K562 (cell line): ENCODE data around the gene RFWD3. TPM values are rescaled to one million over a fixed set of nuclear protein-coding genes. Genes with fewer than 3 reads are reported as not detected.

ENCODE experiments used
- ATAC-seq: fragments of 200-7000 bp; cut with Tn5 transposase; 3 replicates; pipeline ENCODE4 v1.9.1; 2020; ENCODE audit warnings: moderate library complexity
- BruUV-seq: library from RNA; stranded (reverse); fragments of 400-500 nt; replicated peaks from 2 replicates; lab custom pipeline; 2021; lab: Mats Ljungman, UMichigan
- CTCF ChIA-PET: fragments of 300-600 bp; formaldehyde crosslinking; extraction: SDS; loops from one replicate; lab custom pipeline; 2021; ENCODE audit warnings: low intra/inter-chr PET ratio; lab: Yijun Ruan, JAX
- POLR2A ChIA-PET: fragments of 300-600, 350-650 bp; sonication (Branson Sonifier 250); formaldehyde crosslinking; extraction: SDS; loops from one replicate; lab custom pipeline; 2021; ENCODE audit warnings: antibody characterized with exemption, inconsistent platforms; lab: Yijun Ruan, JAX
- DNase-seq, 4 experiments: peaks; one replicate each; pipeline versions ENCODE4 v3.0.0 to v3.0.0-alpha.2; 2011 to 2018; ENCODE audit warnings: low spot score in 3 of 4, mixed read lengths in 3 of 4; ENCODE audit errors: extremely low read depth in 1 of 4
- FAIRE-seq: peaks from 2 replicates; lab custom pipeline; 2011; peaks lifted over from hg19 to GRCh38; lab: Jason Lieb, UNC
- H2AFZ ChIP-seq: 2 replicates; pipeline ENCODE4 v1.6.0; 2011; ENCODE audit warnings: low read depth, low read length, control low read depth, inconsistent platforms
- H3K27ac ChIP-seq: fragments of 200-600 bp; 3 replicates; pipeline ENCODE4 v1.8.0; 2011; ENCODE audit warnings: low read depth, mild to moderate bottlenecking, control low read depth, inconsistent platforms, low read length, moderate library complexity, mixed read lengths; ENCODE audit errors: extremely low read depth
- H3K27me3 ChIP-seq, 2 experiments: fragments of 300-600 bp in 1 of 2; 2 replicates in 1 of 2; 3 replicates in 1 of 2; pipeline versions ENCODE4 v1.6.0 to v1.8.0; 2011; ENCODE audit warnings: inconsistent platforms in 2 of 2, low read length in 2 of 2, mild to moderate bottlenecking in 1 of 2, mixed read lengths in 1 of 2, moderate library complexity in 1 of 2; ENCODE audit not compliant: control insufficient read depth in 2 of 2, insufficient read depth in 2 of 2
- H3K36me3 ChIP-seq: fragments of 300-600 bp; 3 replicates; pipeline ENCODE4 v1.8.0; 2011; ENCODE audit warnings: mild to moderate bottlenecking, low read length, inconsistent platforms; ENCODE audit not compliant: control insufficient read depth, insufficient read depth
- H3K4me1 ChIP-seq, 2 experiments: fragments of 200-600 bp in 1 of 2; replicated peaks in 1 of 2; 2 replicates in 1 of 2; 3 replicates in 1 of 2; pipeline versions ENCODE4 v1.5.1 to v1.8.0; 2011; ENCODE audit warnings: inconsistent platforms in 2 of 2, low read length in 2 of 2, mild to moderate bottlenecking in 1 of 2, mixed read lengths in 1 of 2, moderate library complexity in 1 of 2; ENCODE audit not compliant: control insufficient read depth in 2 of 2, insufficient read depth in 2 of 2
- H3K4me2 ChIP-seq: 2 replicates; pipeline ENCODE4 v1.6.1; 2011; ENCODE audit warnings: low read length, control low read depth, inconsistent platforms, mixed read lengths; ENCODE audit not compliant: insufficient read depth
- H3K4me3 ChIP-seq: fragments of 200-600 bp; sonication (generic), shearing (Covaris generic); 2 replicates; pipeline ENCODE4 v1.5.1; 2016; ENCODE audit warnings: control low read depth, inconsistent platforms
- H3K79me2 ChIP-seq: fragments of 200-600 bp; 3 replicates; pipeline ENCODE4 v1.8.0; 2011; ENCODE audit warnings: low read length, inconsistent platforms; ENCODE audit not compliant: control insufficient read depth, insufficient read depth
- H3K9ac ChIP-seq, 2 experiments: 2 replicates each; pipeline versions ENCODE4 v1.6.0 to v1.6.1; 2011; ENCODE audit warnings: low read depth in 2 of 2, low read length in 2 of 2, control low read depth in 1 of 2, inconsistent platforms in 1 of 2, mild to moderate bottlenecking in 1 of 2, mixed read lengths in 1 of 2; ENCODE audit not compliant: insufficient read depth in 1 of 2
- H3K9me1 ChIP-seq: one replicate; pipeline ENCODE4 v1.6.0; 2011; ENCODE audit warnings: inconsistent platforms, mild to moderate bottlenecking, low read length, moderate library complexity; ENCODE audit not compliant: control insufficient read depth, insufficient read depth
- H3K9me3 ChIP-seq: replicated peaks from 2 replicates; pipeline ENCODE4 v1.5.1; 2011; ENCODE audit warnings: low read depth, low read length, inconsistent platforms; ENCODE audit not compliant: control insufficient read depth, insufficient read depth
- H4K20me1 ChIP-seq: replicated peaks from 2 replicates; pipeline ENCODE4 v1.6.1; 2011; ENCODE audit warnings: low read length, inconsistent platforms, mixed read lengths; ENCODE audit not compliant: control insufficient read depth, insufficient read depth
- BRD4 ChIP-seq: fragments of 200-600 bp; sonication (generic); IDR thresholded peaks from 2 replicates; pipeline ENCODE4 v1.6.1; 2017; ENCODE audit warnings: inconsistent platforms
- FOXM1 ChIP-seq, 2 experiments: fragments of 450-650 bp in 1 of 2; sonication (generic) in 1 of 2; formaldehyde crosslinking in 1 of 2; IDR thresholded peaks; 2 replicates each; pipeline versions ENCODE4 v1.6.1 to v1.9.0; 2017 to 2022; ENCODE audit warnings: low read depth in 2 of 2, mild to moderate bottlenecking in 2 of 2, missing genetic modification reagents in 1 of 2, moderate library complexity in 1 of 2
- LCOR ChIP-seq: sonication (generic); formaldehyde crosslinking; IDR thresholded peaks from 2 replicates; pipeline ENCODE4 v1.8.0; 2022; ENCODE audit warnings: mild to moderate bottlenecking, missing genetic modification reagents
- MAZ ChIP-seq, 2 experiments: fragments of 450-650 bp in 1 of 2; sonication (generic) in 1 of 2; formaldehyde crosslinking; IDR thresholded peaks in 1 of 2; conservative IDR thresholded peaks in 1 of 2; 2 replicates each; pipeline versions ENCODE4 v1.4.0 to v1.5.0; 2020; ENCODE audit warnings: mild to moderate bottlenecking in 1 of 2, missing genetic modification reagents in 1 of 2
- MEF2D ChIP-seq: conservative IDR thresholded peaks from 2 replicates; pipeline ENCODE4 v1.6.1; 2016; ENCODE audit warnings: low read depth, missing genetic modification characterization, missing compliant biosample characterization
- POLR3G ChIP-seq: IDR thresholded peaks from 2 replicates; pipeline ENCODE4 v1.6.1; 2011; ENCODE audit not compliant: insufficient read length, insufficient replicate concordance; ENCODE audit errors: extremely low read depth
- SIN3B ChIP-seq: fragments of 450-650 bp; IDR thresholded peaks from 2 replicates; pipeline ENCODE4 v1.6.1; 2017; ENCODE audit warnings: low read depth, mild to moderate bottlenecking, moderate library complexity
- TBP ChIP-seq: optimal IDR thresholded peaks from 2 replicates; pipeline ENCODE3; 2011; ENCODE audit warnings: low read depth, low read length, improper control_type of control experiment
- ZNF316 ChIP-seq: fragments of 450-650 bp; IDR thresholded peaks from 2 replicates; pipeline ENCODE4 v1.6.1; 2016
- ZNF75A ChIP-seq: fragments of 450-650 bp; formaldehyde crosslinking; IDR thresholded peaks from 2 replicates; pipeline ENCODE4 v1.4.0; 2020; ENCODE audit warnings: mild to moderate bottlenecking
- WGBS: fragments of 100-300 bp; shearing (Covaris generic); methylation state at CpG from one replicate; pipeline ENCODE4 v1.1.6; 2016; ENCODE audit warnings: low coverage, mixed read lengths; ENCODE audit not compliant: insufficient coverage; ENCODE audit errors: missing lambda C conversion rate; 5-methylcytosine and 5-hydroxymethylcytosine counted together
- in situ Hi-C: fragments of 300-500 bp; cut with MboI; formaldehyde crosslinking; loops from 4 replicates; pipeline ENCODE4 v1.15.0; 2018; ENCODE audit warnings: inconsistent platforms, mixed read lengths
- intact Hi-C: fragments of 100-400 bp; cut with micrococcal nuclease; formaldehyde crosslinking; loops from 2 replicates; pipeline ENCODE4 v1.14.2; 2022
- polyA plus RNA-seq, 8 experiments: library from polyadenylated mRNA; depleted of rRNA in 4 of 8; stranded (reverse) in 5 of 8; unstranded in 3 of 8; fragments of >200 nt; fragmentation: Nextera tagmentation in 2 of 8; fragmentation: Illumina TruSeq in 1 of 8; extraction: Ambion mirVana in 2 of 8; extraction: Trizol in 1 of 8; gene quantifications; 2 replicates each; pipeline versions ENCODE4 v1.2.1 to v1.2.3, GENCODE V29; 2011 to 2014; ENCODE audit warnings: inconsistent platforms in 1 of 8, missing spikeins in 1 of 8
- total RNA-seq, 7 experiments: library from RNA; depleted of rRNA in 6 of 7; stranded (reverse); fragments of >200 nt in 6 of 7; fragmentation: Illumina TruSeq in 2 of 7; extraction: Trizol in 2 of 7; gene quantifications; 2 replicates each; pipeline versions ENCODE4 v1.2.1 to v1.2.3, GENCODE V29; 2011 to 2021; ENCODE audit warnings: low replicate concordance in 1 of 7
- TF ChIP-seq, protein P1 (sequence below): fragments of 250-450 bp; sonication (Bioruptor Pico); IDR thresholded peaks from 2 replicates; pipeline ENCODE4 v1.5.0; 2020; ENCODE audit warnings: mild to moderate bottlenecking

The RFWD3 gene
- total and polyA plus RNA-seq, 9 of the 15 experiments (the other 6 are each of a cell fraction or from before 2014, with no cell fraction given) = 20.8 to 121 (median 79.0) TPM

DNA sequence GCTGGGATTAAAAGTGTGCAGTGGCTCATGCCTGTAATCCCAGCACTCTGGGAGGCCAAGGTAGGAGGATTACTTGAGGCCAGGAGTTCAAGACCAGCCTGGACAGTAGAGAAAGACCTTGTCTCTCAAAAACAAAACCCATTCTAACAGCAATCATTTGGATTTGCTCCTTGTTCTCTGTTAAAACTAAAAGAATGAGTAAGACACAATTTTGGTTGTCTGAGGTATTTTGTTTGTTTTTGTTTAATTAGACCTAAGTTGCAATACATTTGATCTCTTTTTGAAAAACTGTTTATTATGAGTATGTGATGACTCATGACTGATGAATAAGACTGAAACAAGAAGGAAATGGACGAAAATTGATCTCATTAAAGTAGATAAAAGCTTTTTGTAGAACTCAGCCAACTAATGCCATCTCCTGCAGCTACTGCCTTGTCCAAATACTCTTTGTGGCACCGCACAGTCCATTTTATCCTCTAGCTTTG lies 88.8 kb downstream of the RFWD3 start (continued):
- TF ChIP-seq MAZ (CRISPR knock-in tag; conservative IDR thresholded peaks at IDR 0.05 in 1 of 2, IDR thresholded peaks at IDR 0.05 in 1 of 2) (no peak), MEF2D (tag) (no peak), POLR3G (no peak), TBP (no peak), ZNF75A (CRISPR knock-in tag) (no peak)
- TF ChIP-seq, protein P1, sequence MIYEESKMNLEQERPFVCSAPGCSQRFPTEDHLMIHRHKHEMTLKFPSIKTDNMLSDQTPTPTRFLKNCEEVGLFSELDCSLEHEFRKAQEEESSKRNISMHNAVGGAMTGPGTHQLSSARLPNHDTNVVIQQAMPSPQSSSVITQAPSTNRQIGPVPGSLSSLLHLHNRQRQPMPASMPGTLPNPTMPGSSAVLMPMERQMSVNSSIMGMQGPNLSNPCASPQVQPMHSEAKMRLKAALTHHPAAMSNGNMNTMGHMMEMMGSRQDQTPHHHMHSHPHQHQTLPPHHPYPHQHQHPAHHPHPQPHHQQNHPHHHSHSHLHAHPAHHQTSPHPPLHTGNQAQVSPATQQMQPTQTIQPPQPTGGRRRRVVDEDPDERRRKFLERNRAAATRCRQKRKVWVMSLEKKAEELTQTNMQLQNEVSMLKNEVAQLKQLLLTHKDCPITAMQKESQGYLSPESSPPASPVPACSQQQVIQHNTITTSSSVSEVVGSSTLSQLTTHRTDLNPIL (CRISPR knock-in tag) = no peak

DNA sequence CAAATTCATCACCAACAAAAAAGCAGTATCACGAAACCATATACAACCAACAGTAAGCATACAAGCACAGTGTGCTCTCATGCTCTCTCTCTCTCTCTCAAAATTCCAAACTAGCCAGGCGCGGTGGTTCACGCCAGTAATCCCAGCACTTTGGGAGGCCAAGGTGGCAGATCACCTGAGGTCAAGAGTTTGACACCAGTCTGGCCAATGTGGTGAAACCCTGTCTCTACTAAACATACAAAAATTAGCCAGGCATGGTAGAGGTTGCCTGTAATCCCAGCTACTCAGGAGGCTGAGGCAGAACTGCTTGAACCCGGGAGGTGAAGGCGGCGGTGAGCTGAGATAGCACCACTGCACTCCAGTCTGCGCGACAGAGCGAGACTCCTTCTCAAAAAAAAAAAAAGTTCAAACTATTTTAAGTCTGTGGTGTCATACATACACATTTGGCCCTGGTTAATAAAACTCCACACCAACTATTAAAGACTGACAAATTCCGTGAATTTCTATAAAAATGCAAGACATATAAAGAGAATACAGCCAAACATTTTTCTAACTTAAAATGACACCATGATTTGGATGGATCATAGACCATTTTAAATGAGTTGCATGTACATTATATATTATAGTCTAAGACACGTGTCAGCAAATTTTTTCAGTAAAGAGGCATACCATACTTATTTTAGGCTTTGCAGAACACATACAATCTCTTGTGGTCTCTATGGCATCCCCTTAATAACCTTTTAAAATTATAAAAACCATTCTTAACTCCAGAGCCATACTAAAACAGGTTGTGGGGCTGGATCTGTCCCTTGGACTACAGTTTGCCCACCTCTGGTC lies 90.7 kb downstream of the RFWD3 start:
- Histone ChIP-seq H2AFZ (no peak overlapping the region), H3K27me3 (no peaks in the 10 kb centered on the region), H3K27ac (no peak overlapping the region), H3K9me3 (no peaks in the 10 kb centered on the region), H3K4me1 (peaks cover 0 to 4% of the 10 kb centered on the region in 2 experiments; a peak in 3 of 5 replicates), H3K4me2 (no peak overlapping the region), H3K9ac (no peak overlapping the region), H4K20me1 (peaks cover 16% of the 10 kb centered on the region), H3K4me3 (no peak overlapping the region), H3K79me2 (peaks cover 64% of the 10 kb centered on the region), H3K36me3 (no peaks in the 10 kb centered on the region), H3K9me1 (no peaks in the 10 kb centered on the region)
- ATAC-seq (peak; percentile 49), DNase-seq (no peak), FAIRE-seq (no peak)
- in situ Hi-C loops = no loop called here
- POLR2A ChIA-PET = interaction anchor here (0.9 kb wide), 1 partner anchor 8 kb away, joined by 3 read pairs; no protein-coding TSS in a partner anchor
- intact Hi-C loops = no loop called here
- no TSS peak for BruUV-seq
- WGBS = 59% methylated on average over 10 of the region's 12 CpGs
- CTCF ChIA-PET = no interaction called here
- TF ChIP-seq BRD4 (no peak), SIN3B (no peak), LCOR (no peak), ZNF316 (peak; percentile 76), FOXM1 (IDR thresholded peaks at IDR 0.05; ENCODE audit: low read depth) (no peak), FOXM1 (CRISPR knock-in tag; IDR thresholded peaks at IDR 0.05; ENCODE audit: low read depth) (no peak)
